SK-N-SH treated with all-trans-retinoic acid at 6 μM for 48 hours (cell line): ENCODE measurements around the gene CENPP.

Experiments used
- ARNTL ChIP-seq: fragments of 450-650 bp; formaldehyde crosslinking; IDR thresholded peaks from 2 replicates; pipeline ENCODE4 v1.5.0; 2020; ENCODE audit warnings: low read depth, mild to moderate bottlenecking, moderate library complexity, borderline replicate concordance
- BACH2 ChIP-seq: fragments of 250-450 bp; sonication (Bioruptor Pico); IDR thresholded peaks from 2 replicates; pipeline ENCODE4 v1.9.0; 2021; ENCODE audit warnings: mild to moderate bottlenecking, borderline replicate concordance
- GLIS3 ChIP-seq: fragments of 250-450 bp; sonication (Bioruptor Pico); IDR thresholded peaks from 2 replicates; pipeline ENCODE4 v1.5.0; 2020; ENCODE audit warnings: mild to moderate bottlenecking, moderate library complexity
- ISL1 ChIP-seq: fragments of 250-450 bp; sonication (Bioruptor Pico); IDR thresholded peaks from 2 replicates; pipeline ENCODE4 v2.1.2; 2022; ENCODE audit warnings: mild to moderate bottlenecking, moderate library complexity
- PPARA ChIP-seq: fragments of 250-450 bp; sonication (Bioruptor Pico); IDR thresholded peaks from 2 replicates; pipeline ENCODE4 v1.5.0; 2020; ENCODE audit warnings: mild to moderate bottlenecking, borderline replicate concordance
- RARB ChIP-seq: fragments of 250-450 bp; sonication (Bioruptor Pico); IDR thresholded peaks from 2 replicates; pipeline ENCODE4 v1.8.0; 2021; ENCODE audit warnings: mild to moderate bottlenecking, moderate library complexity
- TOX ChIP-seq: fragments of 250-450 bp; sonication (Bioruptor Pico); IDR thresholded peaks from 2 replicates; pipeline ENCODE4 v1.8.0; 2021; ENCODE audit warnings: mild to moderate bottlenecking, moderate library complexity, borderline replicate concordance
- ZFP3 ChIP-seq: fragments of 250-450 bp; sonication (Bioruptor Pico); IDR thresholded peaks from 2 replicates; pipeline ENCODE4 v1.5.0; 2020; ENCODE audit warnings: mild to moderate bottlenecking, moderate library complexity
- ZNF565 ChIP-seq: fragments of 450-650 bp; formaldehyde crosslinking; conservative IDR thresholded peaks from 2 replicates; pipeline ENCODE4 v1.5.0; 2020; ENCODE audit warnings: low read depth, mild to moderate bottlenecking, moderate library complexity
- ZNF70 ChIP-seq: fragments of 450-650 bp; formaldehyde crosslinking; IDR thresholded peaks from 2 replicates; pipeline ENCODE4 v1.5.0; 2020; ENCODE audit warnings: mild to moderate bottlenecking, moderate library complexity
- ZNF8 ChIP-seq: fragments of 450-650 bp; formaldehyde crosslinking; IDR thresholded peaks from 2 replicates; pipeline ENCODE4 v1.5.0; 2020; ENCODE audit warnings: mild to moderate bottlenecking, moderate library complexity
- TF ChIP-seq, protein P1 (sequence below): fragments of 250-450 bp; sonication (Bioruptor Pico); IDR thresholded peaks from 2 replicates; pipeline ENCODE4 v1.5.1; 2020; ENCODE audit warnings: low read depth, mild to moderate bottlenecking, moderate library complexity
- TF ChIP-seq, protein P2 (sequence below): fragments of 250-450 bp; sonication (Bioruptor Pico); IDR thresholded peaks from 2 replicates; pipeline ENCODE4 v1.8.0; 2020; ENCODE audit warnings: mild to moderate bottlenecking, moderate library complexity, borderline replicate concordance

DNA sequence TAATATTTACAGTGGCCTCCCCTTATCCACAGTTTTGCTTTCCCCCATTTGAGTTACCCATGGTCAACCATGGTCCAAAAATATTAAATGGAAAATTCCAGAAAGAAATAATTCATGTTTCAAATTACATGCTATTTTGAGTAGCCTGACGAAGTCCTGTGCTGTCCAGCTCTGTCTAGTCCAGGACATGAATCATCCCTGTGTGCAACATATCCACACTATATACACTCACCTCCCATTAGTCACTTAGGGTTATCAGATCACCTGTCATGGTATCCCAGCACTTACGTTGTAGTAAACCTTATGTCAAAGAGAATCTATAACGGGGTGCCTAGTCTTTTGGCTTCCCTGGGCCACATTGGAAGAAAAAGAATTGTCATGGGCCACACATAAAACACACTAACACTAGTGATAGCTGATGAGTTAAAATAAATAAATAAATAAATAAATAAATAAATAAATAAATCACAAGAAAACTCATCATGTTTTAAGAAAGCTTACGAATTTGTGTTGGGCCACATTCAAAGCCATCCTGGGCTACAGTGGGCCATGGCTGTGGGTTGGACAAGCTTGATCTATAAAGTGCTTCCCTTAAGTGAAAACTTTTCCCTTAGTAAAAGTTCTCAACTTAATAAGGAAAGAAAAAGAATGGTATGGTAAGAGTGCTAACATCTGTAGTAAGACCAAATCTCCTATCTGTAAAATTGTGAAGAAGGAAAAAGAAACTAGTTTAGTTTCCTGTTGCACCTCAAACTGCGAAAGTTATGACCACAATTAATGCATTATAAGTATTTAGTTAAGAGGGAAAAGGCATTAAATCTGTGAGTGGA is 114.4 kb downstream of the CENPP start:
- TF ChIP-seq, protein P1, sequence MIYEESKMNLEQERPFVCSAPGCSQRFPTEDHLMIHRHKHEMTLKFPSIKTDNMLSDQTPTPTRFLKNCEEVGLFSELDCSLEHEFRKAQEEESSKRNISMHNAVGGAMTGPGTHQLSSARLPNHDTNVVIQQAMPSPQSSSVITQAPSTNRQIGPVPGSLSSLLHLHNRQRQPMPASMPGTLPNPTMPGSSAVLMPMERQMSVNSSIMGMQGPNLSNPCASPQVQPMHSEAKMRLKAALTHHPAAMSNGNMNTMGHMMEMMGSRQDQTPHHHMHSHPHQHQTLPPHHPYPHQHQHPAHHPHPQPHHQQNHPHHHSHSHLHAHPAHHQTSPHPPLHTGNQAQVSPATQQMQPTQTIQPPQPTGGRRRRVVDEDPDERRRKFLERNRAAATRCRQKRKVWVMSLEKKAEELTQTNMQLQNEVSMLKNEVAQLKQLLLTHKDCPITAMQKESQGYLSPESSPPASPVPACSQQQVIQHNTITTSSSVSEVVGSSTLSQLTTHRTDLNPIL, result no peak
- TF ChIP-seq RARB (CRISPR knock-in tag) (no peak), ZNF565 (no peak), BACH2 (CRISPR knock-in tag) (no peak), ARNTL (CRISPR knock-in tag) (no peak), ISL1 (CRISPR knock-in tag) (0 out of 2 replicates have a peak, but pooled peaks have one; percentile 42), ZFP3 (no peak), GLIS3 (CRISPR knock-in tag) (no peak), PPARA (no peak), TOX (CRISPR knock-in tag) (no peak), ZNF70 (CRISPR knock-in tag) (no peak), ZNF8 (CRISPR knock-in tag) (no peak)
- TF ChIP-seq, protein P2, sequence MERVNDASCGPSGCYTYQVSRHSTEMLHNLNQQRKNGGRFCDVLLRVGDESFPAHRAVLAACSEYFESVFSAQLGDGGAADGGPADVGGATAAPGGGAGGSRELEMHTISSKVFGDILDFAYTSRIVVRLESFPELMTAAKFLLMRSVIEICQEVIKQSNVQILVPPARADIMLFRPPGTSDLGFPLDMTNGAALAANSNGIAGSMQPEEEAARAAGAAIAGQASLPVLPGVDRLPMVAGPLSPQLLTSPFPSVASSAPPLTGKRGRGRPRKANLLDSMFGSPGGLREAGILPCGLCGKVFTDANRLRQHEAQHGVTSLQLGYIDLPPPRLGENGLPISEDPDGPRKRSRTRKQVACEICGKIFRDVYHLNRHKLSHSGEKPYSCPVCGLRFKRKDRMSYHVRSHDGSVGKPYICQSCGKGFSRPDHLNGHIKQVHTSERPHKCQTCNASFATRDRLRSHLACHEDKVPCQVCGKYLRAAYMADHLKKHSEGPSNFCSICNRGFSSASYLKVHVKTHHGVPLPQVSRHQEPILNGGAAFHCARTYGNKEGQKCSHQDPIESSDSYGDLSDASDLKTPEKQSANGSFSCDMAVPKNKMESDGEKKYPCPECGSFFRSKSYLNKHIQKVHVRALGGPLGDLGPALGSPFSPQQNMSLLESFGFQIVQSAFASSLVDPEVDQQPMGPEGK (CRISPR knock-in tag), result no peak
